Measurements from ENCODE around the gene HNRNPU. TPM values are rescaled to one million over a fixed set of nuclear protein-coding genes. Genes with fewer than 3 reads are reported as not detected.

The HNRNPU gene
- polyA plus RNA-seq, 3 donors: 71.5 to 197 (median 143) TPM

GRCh38 chr1:244865820-244866219 is 1.5 kb upstream of the HNRNPU start:
- peak overlapping the region; percentile 83 for H3K4me2 ChIP-seq (replicated peaks; ENCODE audit: extremely low read depth, low read length, poor library complexity, severe bottlenecking)
- peaks cover 48% of the 10 kb centered on the region for H3K79me2 ChIP-seq (ENCODE audit: insufficient read depth, low read length)
- H3K9me3 Mint-ChIP-seq: peaks cover 0 to 4% (median 0%) of the 10 kb centered on the region in 7 donors
- peak overlapping the region in 5 of 7 donors; percentile 97 to 99 (median 98) for H3K27ac Mint-ChIP-seq
- no peaks in the 10 kb centered on the region for H3K9me3 ChIP-seq (replicated peaks in 1 of 2; ENCODE audit: control insufficient read depth in 1 of 2, insufficient read depth in 1 of 2, low read length in 2 of 2)
- peaks cover 25% of the 10 kb centered on the region for H4K20me1 ChIP-seq (ENCODE audit: insufficient read depth, low read length)
- H3K27me3 Mint-ChIP-seq (ENCODE audit: low read depth in 3 of 3): peaks cover 0 to 1% (median 0%) of the 10 kb centered on the region in 3 donors
- no peak overlapping the region for H3K4me3 Mint-ChIP-seq
- intact Hi-C loops (cut with micrococcal nuclease): loop anchor here (2.0 to 10.0 kb wide), 5 partner anchors 51 to 211 kb away; partner anchors contain the start of gene DESI2 (in 1 of the 2)
- peak overlapping the region in 1 of 2 donors; percentile 95 for H3K27ac ChIP-seq (ENCODE audit: low read depth in 1 of 2, low read length in 2 of 2)
- H3K4me3 ChIP-seq (replicated peaks in 1 of 3; ENCODE audit: low read depth in 2 of 3, low read length in 3 of 3): peak overlapping the region in 1 of 3 experiments; percentile 97
- peaks cover 13 to 16% of the 10 kb centered on the region in 2 donors for H3K36me3 Mint-ChIP-seq
- H2AFZ ChIP-seq (ENCODE audit: insufficient read depth, low read depth, low read length, poor library complexity, severe bottlenecking): peak overlapping the region; percentile 84
- H3K27me3 ChIP-seq (ENCODE audit: control insufficient read depth in 2 of 2, insufficient read depth in 2 of 2, low read length in 2 of 2): no peaks in the 10 kb centered on the region
- no peak overlapping the region for H3K9ac ChIP-seq (ENCODE audit: insufficient read depth, low read length, poor library complexity, severe bottlenecking)
- WGBS (ENCODE audit: insufficient coverage): no CpG with 5 or more reads among the region's 3 CpGs
- TF ChIP-seq CTCF (IDR thresholded peaks at IDR 0.05): no peak
- peaks cover 4 to 9% of the 10 kb centered on the region in 2 donors for H3K36me3 ChIP-seq (replicated peaks in 1 of 2; ENCODE audit: control insufficient read depth in 1 of 2, insufficient read depth in 2 of 2, low read length in 2 of 2)
- peaks cover 25% of the 10 kb centered on the region for H3K4me1 Mint-ChIP-seq
- no peak for DNase-seq
- H3K4me1 ChIP-seq (ENCODE audit: control insufficient read depth in 1 of 2, insufficient read depth in 2 of 2, low read length in 2 of 2): peaks cover 23 to 29% of the 10 kb centered on the region in 2 donors

GRCh38 chr1:244865028-244865371 is 657 bp upstream of the HNRNPU start:
- no peak for DNase-seq
- Mint-ChIP-seq H3K27ac (peak overlapping the region; percentile 97 to 99 (median 98)), H3K4me3 (peak overlapping the region; percentile 93 to 95), H3K27me3 (ENCODE audit: low read depth in 3 of 3) (peaks cover 0 to 1% (median 0%) of the 10 kb centered on the region in 3 donors), H3K36me3 (peaks cover 20 to 25% of the 10 kb centered on the region in 2 donors), H3K9me3 (peaks cover 0 to 4% (median 0%) of the 10 kb centered on the region in 7 donors), H3K4me1 (peaks cover 33% of the 10 kb centered on the region)
- H3K4me1 ChIP-seq (ENCODE audit: control insufficient read depth in 1 of 2, insufficient read depth in 2 of 2, low read length in 2 of 2): peaks cover 31 to 37% of the 10 kb centered on the region in 2 donors
- H3K9me3 ChIP-seq (replicated peaks in 1 of 2; ENCODE audit: control insufficient read depth in 1 of 2, insufficient read depth in 1 of 2, low read length in 2 of 2): no peaks in the 10 kb centered on the region
- peak overlapping the region; percentile 88 to 99 (median 97) for H3K4me3 ChIP-seq (replicated peaks in 1 of 3; ENCODE audit: low read depth in 2 of 3, low read length in 3 of 3)
- peak overlapping the region; percentile 84 for H2AFZ ChIP-seq (ENCODE audit: insufficient read depth, low read depth, low read length, poor library complexity, severe bottlenecking)
- peaks cover 34% of the 10 kb centered on the region for H4K20me1 ChIP-seq (ENCODE audit: insufficient read depth, low read length)
- H3K27me3 ChIP-seq (ENCODE audit: control insufficient read depth in 2 of 2, insufficient read depth in 2 of 2, low read length in 2 of 2): no peaks in the 10 kb centered on the region
- peaks cover 56% of the 10 kb centered on the region for H3K79me2 ChIP-seq (ENCODE audit: insufficient read depth, low read length)
- TF ChIP-seq CTCF (IDR thresholded peaks at IDR 0.05): no peak
- peak overlapping the region; percentile 83 for H3K4me2 ChIP-seq (replicated peaks; ENCODE audit: extremely low read depth, low read length, poor library complexity, severe bottlenecking)
- peak overlapping the region; percentile 100 for H3K9ac ChIP-seq (ENCODE audit: insufficient read depth, low read length, poor library complexity, severe bottlenecking)
- 50% methylated on average over 3 of the region's 9 CpGs for WGBS (ENCODE audit: insufficient coverage)
- H3K27ac ChIP-seq (ENCODE audit: low read depth in 1 of 2, low read length in 2 of 2): peak overlapping the region; percentile 95 to 99
- H3K36me3 ChIP-seq (replicated peaks in 1 of 2; ENCODE audit: control insufficient read depth in 1 of 2, insufficient read depth in 2 of 2, low read length in 2 of 2): peaks cover 11 to 17% of the 10 kb centered on the region in 2 donors
- intact Hi-C loops (cut with micrococcal nuclease): loop anchor here (2.0 to 10.0 kb wide), 5 partner anchors 52 to 210 kb away; partner anchors contain the start of gene DESI2 (in 1 of the 2)

Data from CD14-positive monocyte (primary cell).